C4-2B (cell line): ENCODE measurements around the gene C4A.
"Not testable (repeated sequence)": the region's sequence is repeated elsewhere in the genome, so short reads cannot be mapped to it uniquely, and the experiment has no call there.

Source experiments
- H3K27ac ChIP-seq: fragments of 450-650 bp; 2 replicates; pipeline ENCODE4 v1.5.1; 2017
- ZFX ChIP-seq: fragments of 450-650 bp; IDR thresholded peaks from 2 replicates; pipeline ENCODE4 v1.6.1; 2017
- TF ChIP-seq, protein P1 (sequence below): fragments of 450-650 bp; conservative IDR thresholded peaks from 2 replicates; pipeline ENCODE4 v1.5.1; 2017; ENCODE audit warnings: mild to moderate bottlenecking

Gene C4A

DNA sequence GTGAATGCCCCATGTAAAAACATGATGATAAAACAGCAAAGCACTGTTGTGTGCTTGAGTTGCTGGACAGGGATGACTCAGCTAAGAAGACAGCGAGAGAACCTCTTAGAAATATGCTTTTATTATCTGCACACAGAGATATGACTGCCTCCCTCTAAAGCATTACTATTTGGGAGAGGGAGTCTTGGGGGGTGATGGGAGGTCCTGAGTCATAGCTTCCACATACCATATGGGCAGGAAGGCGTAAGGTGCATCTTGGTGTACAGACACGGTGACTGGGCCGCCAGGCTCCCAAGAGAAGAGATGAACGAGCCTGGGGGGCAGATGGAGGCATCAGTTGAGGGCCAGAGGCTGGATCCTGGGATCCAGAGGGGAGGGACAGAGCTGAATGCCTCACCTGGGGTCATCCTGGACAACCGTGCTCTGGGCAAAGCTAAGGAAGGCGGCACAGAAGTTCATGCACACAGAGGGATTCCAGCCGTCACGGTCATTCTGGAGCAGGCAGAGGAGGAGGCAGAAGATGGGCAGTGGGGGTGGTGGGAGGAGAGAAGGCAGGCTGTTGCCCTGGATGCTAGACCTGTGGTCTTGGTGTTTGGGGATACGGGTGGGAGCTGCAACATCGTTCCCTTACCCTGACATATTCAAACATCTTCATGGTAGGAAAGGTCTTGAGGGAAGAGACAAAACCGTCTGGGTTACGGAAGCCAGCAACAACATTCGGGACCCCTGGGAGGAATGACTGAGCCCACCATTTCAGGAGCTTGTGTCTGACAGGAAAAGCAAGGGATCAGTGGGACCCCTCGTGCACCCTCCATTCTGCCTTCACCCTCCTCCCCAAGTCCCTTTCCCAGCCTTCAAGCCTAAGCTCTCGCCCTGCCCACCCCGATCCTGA is 11.9 kb upstream of the C4A start:
- H3K27ac ChIP-seq: peak overlapping the region; percentile 76
- TF ChIP-seq ZFX: no peak
- TF ChIP-seq, protein P1, sequence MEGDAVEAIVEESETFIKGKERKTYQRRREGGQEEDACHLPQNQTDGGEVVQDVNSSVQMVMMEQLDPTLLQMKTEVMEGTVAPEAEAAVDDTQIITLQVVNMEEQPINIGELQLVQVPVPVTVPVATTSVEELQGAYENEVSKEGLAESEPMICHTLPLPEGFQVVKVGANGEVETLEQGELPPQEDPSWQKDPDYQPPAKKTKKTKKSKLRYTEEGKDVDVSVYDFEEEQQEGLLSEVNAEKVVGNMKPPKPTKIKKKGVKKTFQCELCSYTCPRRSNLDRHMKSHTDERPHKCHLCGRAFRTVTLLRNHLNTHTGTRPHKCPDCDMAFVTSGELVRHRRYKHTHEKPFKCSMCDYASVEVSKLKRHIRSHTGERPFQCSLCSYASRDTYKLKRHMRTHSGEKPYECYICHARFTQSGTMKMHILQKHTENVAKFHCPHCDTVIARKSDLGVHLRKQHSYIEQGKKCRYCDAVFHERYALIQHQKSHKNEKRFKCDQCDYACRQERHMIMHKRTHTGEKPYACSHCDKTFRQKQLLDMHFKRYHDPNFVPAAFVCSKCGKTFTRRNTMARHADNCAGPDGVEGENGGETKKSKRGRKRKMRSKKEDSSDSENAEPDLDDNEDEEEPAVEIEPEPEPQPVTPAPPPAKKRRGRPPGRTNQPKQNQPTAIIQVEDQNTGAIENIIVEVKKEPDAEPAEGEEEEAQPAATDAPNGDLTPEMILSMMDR: no peak

DNA sequence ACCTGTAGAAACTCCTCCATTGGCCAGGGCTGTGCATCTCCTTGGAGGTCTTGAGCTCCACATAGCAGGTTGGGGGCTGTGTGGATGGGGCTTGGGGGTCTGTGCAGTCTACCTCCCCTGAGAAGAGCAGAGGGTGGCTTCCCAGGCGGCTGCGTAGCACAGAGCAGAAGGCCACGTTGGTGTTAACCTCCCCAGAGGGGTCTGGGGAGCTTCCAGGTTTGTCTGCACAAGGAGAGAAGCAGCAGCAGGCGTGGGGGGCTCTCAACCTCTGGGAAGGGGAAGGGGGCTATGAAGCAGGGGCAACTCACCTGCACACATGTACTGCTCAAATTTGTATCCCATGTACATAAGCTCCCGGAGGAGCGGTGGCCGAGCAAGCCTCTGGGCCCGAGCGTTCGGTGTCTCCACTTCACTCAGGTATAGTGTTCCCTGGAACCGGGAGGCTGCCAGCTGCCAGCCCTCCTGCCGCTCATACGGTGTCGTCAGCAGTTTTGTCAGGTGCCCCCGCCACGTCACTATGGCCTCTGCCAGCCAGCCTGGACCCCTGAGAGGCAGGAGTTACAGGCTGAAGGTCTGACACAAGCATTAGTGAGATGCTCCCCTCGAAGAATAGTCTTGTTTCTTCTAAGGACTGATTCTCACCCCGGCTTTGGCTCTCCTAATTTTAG is 11.1 kb upstream of the C4A start:
- peak overlapping the region; percentile 76 for H3K27ac ChIP-seq
- no peak for TF ChIP-seq ZFX
- TF ChIP-seq, protein P1: no peak

DNA sequence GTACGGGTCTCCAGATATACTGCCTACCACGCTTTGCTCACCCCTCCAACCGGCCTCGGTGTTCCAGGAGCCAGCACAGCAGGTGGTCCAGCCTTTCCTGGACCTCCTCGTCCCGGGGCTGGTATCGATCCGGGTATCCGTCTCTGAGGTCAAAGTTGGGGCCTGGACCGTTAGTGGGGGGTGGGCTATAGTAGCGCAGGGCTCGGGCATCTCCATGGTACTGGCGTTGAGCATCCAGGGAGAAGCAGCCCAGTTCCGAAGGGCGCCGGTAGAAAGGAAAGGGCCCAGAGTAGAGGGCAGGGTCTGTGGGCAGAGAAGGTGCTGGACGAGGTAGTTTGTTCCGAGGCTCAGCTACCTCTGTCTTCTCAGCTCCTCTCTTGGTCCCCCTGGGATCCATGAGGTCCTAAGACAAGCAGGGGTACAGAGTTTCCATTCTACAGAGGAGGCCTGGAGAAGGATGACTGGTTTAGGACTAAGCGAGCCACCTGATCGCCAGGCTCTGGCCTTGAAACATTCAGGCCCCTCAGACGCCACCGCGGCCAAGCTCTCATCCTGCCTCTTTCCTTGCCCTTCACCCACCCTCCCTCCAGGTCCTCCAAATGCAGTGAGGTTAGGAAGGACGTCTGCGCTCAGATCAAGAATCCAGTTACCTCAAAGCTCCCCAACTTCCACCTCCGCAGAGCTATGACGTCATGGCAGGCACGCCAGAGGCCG is 10.4 kb upstream of the C4A start:
- TF ChIP-seq, protein P1: no peak
- TF ChIP-seq ZFX: peak; percentile 41; the same call in 1 of the 2 replicates
- peak overlapping the region; percentile 76 for H3K27ac ChIP-seq

DNA sequence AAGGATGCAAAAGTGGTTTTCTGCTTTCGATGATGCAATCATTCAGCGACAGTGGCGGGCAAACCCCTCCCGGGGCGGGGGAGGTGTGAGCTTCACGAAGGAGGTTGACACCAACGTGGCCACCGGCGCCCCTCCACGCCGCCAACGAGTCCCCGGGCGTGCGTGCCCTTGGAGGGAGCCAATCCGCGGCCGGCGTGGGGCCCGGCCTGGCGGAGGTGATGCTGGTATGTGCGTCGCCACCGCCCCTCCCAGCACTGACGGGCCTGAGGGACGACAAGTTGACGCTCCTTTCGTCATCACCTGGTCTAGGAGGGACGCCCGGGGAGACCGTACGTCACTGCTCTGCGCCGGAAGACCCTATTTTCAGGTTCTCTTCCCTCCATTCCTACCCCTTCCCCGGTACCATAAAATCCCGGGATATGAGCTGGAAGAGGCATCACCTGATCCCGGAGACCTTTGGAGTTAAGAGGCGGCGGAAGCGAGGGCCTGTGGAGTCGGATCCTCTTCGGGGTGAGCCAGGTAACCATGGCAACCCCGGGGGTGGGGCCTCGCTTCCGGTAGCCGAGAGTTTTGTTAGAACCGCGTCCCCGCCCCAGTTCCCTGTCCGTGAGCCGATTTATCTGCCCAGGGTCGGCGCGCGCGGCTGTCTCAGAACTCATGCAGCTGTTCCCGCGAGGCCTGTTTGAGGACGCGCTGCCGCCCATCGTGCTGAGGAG is 9.7 kb upstream of the C4A start, which contains the start of gene DXO:
Gene DXO, minus strand, starts transcription at position 146 of the 716 bp plus-strand sequence. CDS start 463 bp downstream, outside the sequence.
- peak within 1 kb of the TSS; percentile 76 for H3K27ac ChIP-seq
- TF ChIP-seq, protein P1: no peak
- no peak for TF ChIP-seq ZFX

DNA sequence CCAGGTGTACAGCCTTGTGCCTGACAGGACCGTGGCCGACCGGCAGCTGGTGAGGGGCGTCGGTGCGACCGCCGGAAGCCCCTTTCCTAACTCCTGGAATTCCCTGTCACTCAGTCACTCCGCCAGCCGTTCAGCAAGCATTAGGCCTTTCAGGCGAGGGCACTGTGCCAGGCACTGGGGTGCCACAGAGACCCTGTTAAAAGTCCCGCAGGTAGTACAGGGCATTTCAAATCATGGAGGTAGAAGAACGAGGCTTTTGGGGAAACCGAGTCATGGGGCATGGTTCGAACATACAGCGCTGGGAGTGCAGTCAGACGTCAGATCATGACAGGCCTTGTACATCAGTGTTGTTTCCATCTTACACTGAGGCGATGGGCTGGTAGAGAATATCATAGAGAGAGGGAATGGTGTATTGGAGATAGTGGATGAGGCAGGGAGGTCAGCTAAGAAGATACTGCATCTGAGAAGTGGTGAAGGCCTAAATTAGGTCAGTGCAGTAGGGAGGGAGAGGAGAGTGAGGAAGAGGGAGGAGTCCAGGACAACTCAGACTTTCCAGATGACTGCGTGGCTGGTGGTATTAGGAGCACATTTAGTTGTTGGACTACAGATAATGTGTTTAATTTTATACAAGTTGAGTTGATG is 9.0 kb upstream of the C4A start:
- TF ChIP-seq, protein P1: no peak
- no peak for TF ChIP-seq ZFX
- peak overlapping the region; percentile 76 for H3K27ac ChIP-seq

DNA sequence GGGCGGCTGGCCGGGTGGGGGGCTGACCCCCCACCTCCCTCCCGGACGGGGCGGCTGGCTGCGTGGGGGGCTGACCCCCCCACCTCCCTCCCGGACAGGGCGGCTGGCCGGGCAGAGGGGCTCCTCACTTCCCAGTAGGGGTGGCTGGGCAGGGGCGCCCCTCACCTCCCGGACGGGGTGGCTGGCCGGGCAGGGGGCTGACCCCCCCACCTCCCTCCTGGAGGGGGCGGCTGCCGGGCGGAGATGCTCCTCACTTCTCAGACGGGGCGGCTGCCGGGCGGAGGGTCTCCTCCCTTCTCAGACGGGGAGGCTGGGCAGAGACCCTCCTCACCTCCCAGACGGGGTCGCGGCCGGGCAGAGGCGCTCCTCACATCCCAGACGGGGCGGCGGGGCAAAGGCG is 5.8 kb upstream of the C4A start:
- not testable (repeated sequence) for H3K27ac ChIP-seq

DNA sequence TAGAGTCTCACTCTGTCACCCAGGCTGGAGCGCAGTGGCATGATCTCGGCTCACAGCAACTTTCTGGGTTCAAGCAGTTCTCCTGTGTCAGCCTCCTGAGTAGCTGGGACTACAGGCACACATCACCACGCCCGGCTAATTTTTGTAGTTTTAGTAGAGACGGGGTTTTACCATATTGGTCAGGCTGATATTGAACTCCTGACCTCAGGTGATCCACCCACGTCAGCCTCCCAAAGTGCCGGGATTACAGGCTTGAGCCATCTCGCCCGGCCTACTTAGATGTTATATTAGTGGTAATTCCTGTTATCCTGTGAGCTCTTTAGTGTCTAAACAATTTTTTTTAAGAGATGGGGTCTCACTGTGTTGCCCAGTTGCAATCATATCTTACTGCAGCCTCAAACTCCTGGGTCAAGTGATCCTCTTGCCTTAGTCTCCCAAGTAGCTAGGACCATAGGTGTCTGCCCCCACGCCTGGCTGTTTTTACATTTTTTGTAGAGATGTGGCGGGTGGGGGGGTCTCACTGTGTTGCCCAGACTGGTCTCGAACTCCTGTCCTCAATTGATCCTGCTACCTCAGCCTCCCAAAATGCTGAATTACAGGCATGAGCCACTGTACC is 3.9 kb upstream of the C4A start:
- TF ChIP-seq, protein P1: no peak
- TF ChIP-seq ZFX: no peak
- H3K27ac ChIP-seq: no peak overlapping the region
